Smooth muscle cell (in vitro differentiated cells): ENCODE results near the gene CASTOR1. TPM values are rescaled to one million over a fixed set of nuclear protein-coding genes. Genes with fewer than 3 reads are reported as not detected.

Experiments used
- DNase-seq: peaks from one replicate; lab custom pipeline; 2025; ENCODE audit not compliant: unreplicated experiment; lab: John Stamatoyannopoulos, UW
- H2AFZ ChIP-seq: fragments of 200-600 bp; sonication (generic); 2 replicates; pipeline ENCODE4 v1.6.0; 2016; ENCODE audit warnings: antibody characterized with exemption, low read depth, mild to moderate bottlenecking
- H3F3A ChIP-seq: fragments of 200-600 bp; sonication (generic); 2 replicates; pipeline ENCODE4 v1.6.0; 2017; ENCODE audit warnings: antibody characterized with exemption, low read depth
- H3K27ac ChIP-seq: fragments of 200-600 bp; sonication (generic); 2 replicates; pipeline ENCODE4 v1.5.1; 2016; ENCODE audit warnings: low read depth, mild to moderate bottlenecking
- H3K27me3 ChIP-seq: fragments of 200-600 bp; sonication (generic); 2 replicates; pipeline ENCODE4 v1.6.1; 2016; ENCODE audit warnings: low read depth, mild to moderate bottlenecking
- H3K36me3 ChIP-seq: fragments of 200-600 bp; sonication (generic); 2 replicates; pipeline ENCODE4 v1.5.1; 2016; ENCODE audit warnings: low read depth
- H3K4me1 ChIP-seq: fragments of 200-600 bp; sonication (generic); 2 replicates; pipeline ENCODE4 v1.5.1; 2016; ENCODE audit warnings: low read depth
- H3K4me2 ChIP-seq: fragments of 200-600 bp; sonication (generic); 2 replicates; pipeline ENCODE4 v1.6.0; 2016; ENCODE audit warnings: mild to moderate bottlenecking
- H3K4me3 ChIP-seq: fragments of 200-600 bp; sonication (generic); 2 replicates; pipeline ENCODE4 v1.5.1; 2016; ENCODE audit warnings: mild to moderate bottlenecking
- H3K79me2 ChIP-seq: fragments of 200-600 bp; sonication (generic); 2 replicates; pipeline ENCODE4 v1.6.0; 2016; ENCODE audit warnings: low read depth, mild to moderate bottlenecking
- H3K9ac ChIP-seq: fragments of 200-600 bp; sonication (generic); 2 replicates; pipeline ENCODE4 v1.6.0; 2016; ENCODE audit warnings: low read depth
- H3K9me3 ChIP-seq: fragments of 200-600 bp; sonication (generic); replicated peaks from 2 replicates; pipeline ENCODE4 v1.5.1; 2016; ENCODE audit warnings: low read depth
- H4K20me1 ChIP-seq: fragments of 200-600 bp; sonication (generic); 2 replicates; pipeline ENCODE4 v1.6.0; 2016; ENCODE audit warnings: low read depth
- CTCF ChIP-seq: fragments of 200-600 bp; sonication (generic); IDR thresholded peaks from 2 replicates; pipeline ENCODE4 v1.5.1; 2017; ENCODE audit warnings: borderline replicate concordance, mild to moderate bottlenecking, antibody characterized with exemption; ENCODE audit not compliant: insufficient read depth, poor library complexity, severe bottlenecking
- WGBS: methylation state at CpG from one replicate; pipeline ENCODE4 v1.1.7; 2016; ENCODE audit warnings: low lambda C conversion rate; 5-methylcytosine and 5-hydroxymethylcytosine counted together
- polyA plus RNA-seq: library from polyadenylated mRNA; unstranded; fragments of >200 nt; fragmentation: Nextera tagmentation; extraction: Ambion mirVana; gene quantifications from 2 replicates; pipeline ENCODE4 v1.2.1, GENCODE V29; 2016
- total RNA-seq: library from RNA; depleted of rRNA; stranded (reverse); fragments of >200 nt; gene quantifications from 2 replicates; pipeline ENCODE4 v1.2.3, GENCODE V29; 2014

Gene CASTOR1
- total and polyA plus RNA-seq, 2 experiments from 2014 or later = 9.8 to 21.8 TPM

GRCh38 chr22:30245985-30246813 is 43.1 kb downstream of the CASTOR1 start, which contains the start of gene LIF:
TSS of gene LIF (minus strand) at chr22:30246759. CDS start at chr22:30246695, 64 bp downstream.
- TF ChIP-seq CTCF = no peak
- H3K27ac ChIP-seq = peak within 1 kb of the TSS; percentile 79
- no peaks in the 10 kb centered on the region for H3K36me3 ChIP-seq
- peak; percentile 14 for DNase-seq
- H4K20me1 ChIP-seq = no peaks in the 10 kb centered on the region
- peak within 1 kb of the TSS; percentile 84 for H3K9ac ChIP-seq
- H3K79me2 ChIP-seq = peaks cover 42% of the 10 kb centered on the region
- H3F3A ChIP-seq = peaks cover 13% of the 10 kb centered on the region
- no peaks in the 10 kb centered on the region for H3K9me3 ChIP-seq
- WGBS = 1% methylated on average over 62 of the region's 64 CpGs
- H3K4me2 ChIP-seq = peak within 1 kb of the TSS; percentile 97
- H2AFZ ChIP-seq = peak within 1 kb of the TSS; percentile 26
- peaks cover 10% of the 10 kb centered on the region for H3K4me1 ChIP-seq
- H3K4me3 ChIP-seq = peak within 1 kb of the TSS; percentile 85
- no peaks in the 10 kb centered on the region for H3K27me3 ChIP-seq

GRCh38 chr22:30245181-30245984 is 43.9 kb downstream of the CASTOR1 start:
- no peak overlapping the region for H2AFZ ChIP-seq
- peak overlapping the region; percentile 97 for H3K4me2 ChIP-seq
- no peak for TF ChIP-seq CTCF
- H3K27me3 ChIP-seq = no peaks in the 10 kb centered on the region
- no peak for DNase-seq
- whole genome bisulfite sequencing = 45% methylated on average over 15 of the region's 15 CpGs
- H3K4me3 ChIP-seq = peak overlapping the region; percentile 85
- no peaks in the 10 kb centered on the region for H4K20me1 ChIP-seq
- peak overlapping the region; percentile 84 for H3K9ac ChIP-seq
- peaks cover 42% of the 10 kb centered on the region for H3K79me2 ChIP-seq
- no peaks in the 10 kb centered on the region for H3K9me3 ChIP-seq
- peaks cover 19% of the 10 kb centered on the region for H3F3A ChIP-seq
- H3K27ac ChIP-seq = peak overlapping the region; percentile 79
- peaks cover 10% of the 10 kb centered on the region for H3K4me1 ChIP-seq
- H3K36me3 ChIP-seq = no peaks in the 10 kb centered on the region

GRCh38 chr22:30244641-30245040 is 44.7 kb downstream of the CASTOR1 start:
- H3F3A ChIP-seq = peaks cover 15% of the 10 kb centered on the region
- DNase-seq = no peak
- TF ChIP-seq CTCF = no peak
- no peaks in the 10 kb centered on the region for H3K9me3 ChIP-seq
- H3K79me2 ChIP-seq = peaks cover 42% of the 10 kb centered on the region
- H3K27me3 ChIP-seq = no peaks in the 10 kb centered on the region
- H3K4me2 ChIP-seq = peak overlapping the region; percentile 97
- H3K4me1 ChIP-seq = peaks cover 10% of the 10 kb centered on the region
- H3K9ac ChIP-seq = no peak overlapping the region
- H2AFZ ChIP-seq = no peak overlapping the region
- H4K20me1 ChIP-seq = no peaks in the 10 kb centered on the region
- H3K36me3 ChIP-seq = no peaks in the 10 kb centered on the region
- WGBS = 98% methylated on average over 5 of the region's 5 CpGs
- H3K4me3 ChIP-seq = peak overlapping the region; percentile 85
- H3K27ac ChIP-seq = no peak overlapping the region
